PFSK-1 (cell line): ENCODE results near the gene DEFB115.

Source experiments
- POLR2AphosphoS5 ChIP-seq: IDR thresholded peaks from 2 replicates; pipeline ENCODE4 v1.6.1; 2012; ENCODE audit warnings: low read depth, mild to moderate bottlenecking, control low read depth, low read length, moderate library complexity
- SIN3A ChIP-seq: IDR thresholded peaks from 2 replicates; pipeline ENCODE4 v1.6.1; 2012; ENCODE audit warnings: mild to moderate bottlenecking, low read length, moderate library complexity, borderline replicate concordance; ENCODE audit not compliant: insufficient read depth
- TAF1 ChIP-seq: IDR thresholded peaks from 2 replicates; pipeline ENCODE4 v1.6.1; 2012; ENCODE audit warnings: low read length, control low read depth, borderline replicate concordance; ENCODE audit not compliant: insufficient read depth
- TF ChIP-seq, protein P1 (sequence below), 2 experiments: IDR thresholded peaks; 2 replicates each; pipeline versions ENCODE4 v1.6.1 to v1.8.0; 2011 to 2012; ENCODE audit warnings: low read depth in 2 of 2, low read length in 2 of 2, control low read depth in 1 of 2, inconsistent platforms in 1 of 2, mild to moderate bottlenecking in 1 of 2, moderate library complexity in 1 of 2; ENCODE audit not compliant: insufficient read depth in 1 of 2

DNA sequence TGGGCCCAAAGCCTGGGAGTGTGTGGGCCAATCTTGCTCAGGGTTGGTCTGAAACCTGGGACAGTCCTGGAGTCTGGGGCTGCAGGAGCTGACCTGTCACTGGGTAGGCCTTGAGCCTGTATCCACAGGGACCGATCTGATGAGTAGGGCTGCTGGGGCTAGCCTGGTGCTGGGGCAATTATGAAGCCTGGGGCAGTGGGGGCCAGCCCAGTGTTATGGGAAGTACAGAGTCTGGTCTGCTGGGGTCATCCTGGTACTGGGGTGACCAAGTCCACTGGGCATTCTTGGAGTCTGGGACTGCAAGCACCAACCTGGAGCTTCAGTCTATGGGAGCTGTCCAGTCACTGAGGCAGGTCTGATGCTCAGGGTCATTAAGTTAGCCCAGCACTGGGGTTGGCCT lies 20.7 kb downstream of the DEFB115 start:
- TF ChIP-seq, protein P1, sequence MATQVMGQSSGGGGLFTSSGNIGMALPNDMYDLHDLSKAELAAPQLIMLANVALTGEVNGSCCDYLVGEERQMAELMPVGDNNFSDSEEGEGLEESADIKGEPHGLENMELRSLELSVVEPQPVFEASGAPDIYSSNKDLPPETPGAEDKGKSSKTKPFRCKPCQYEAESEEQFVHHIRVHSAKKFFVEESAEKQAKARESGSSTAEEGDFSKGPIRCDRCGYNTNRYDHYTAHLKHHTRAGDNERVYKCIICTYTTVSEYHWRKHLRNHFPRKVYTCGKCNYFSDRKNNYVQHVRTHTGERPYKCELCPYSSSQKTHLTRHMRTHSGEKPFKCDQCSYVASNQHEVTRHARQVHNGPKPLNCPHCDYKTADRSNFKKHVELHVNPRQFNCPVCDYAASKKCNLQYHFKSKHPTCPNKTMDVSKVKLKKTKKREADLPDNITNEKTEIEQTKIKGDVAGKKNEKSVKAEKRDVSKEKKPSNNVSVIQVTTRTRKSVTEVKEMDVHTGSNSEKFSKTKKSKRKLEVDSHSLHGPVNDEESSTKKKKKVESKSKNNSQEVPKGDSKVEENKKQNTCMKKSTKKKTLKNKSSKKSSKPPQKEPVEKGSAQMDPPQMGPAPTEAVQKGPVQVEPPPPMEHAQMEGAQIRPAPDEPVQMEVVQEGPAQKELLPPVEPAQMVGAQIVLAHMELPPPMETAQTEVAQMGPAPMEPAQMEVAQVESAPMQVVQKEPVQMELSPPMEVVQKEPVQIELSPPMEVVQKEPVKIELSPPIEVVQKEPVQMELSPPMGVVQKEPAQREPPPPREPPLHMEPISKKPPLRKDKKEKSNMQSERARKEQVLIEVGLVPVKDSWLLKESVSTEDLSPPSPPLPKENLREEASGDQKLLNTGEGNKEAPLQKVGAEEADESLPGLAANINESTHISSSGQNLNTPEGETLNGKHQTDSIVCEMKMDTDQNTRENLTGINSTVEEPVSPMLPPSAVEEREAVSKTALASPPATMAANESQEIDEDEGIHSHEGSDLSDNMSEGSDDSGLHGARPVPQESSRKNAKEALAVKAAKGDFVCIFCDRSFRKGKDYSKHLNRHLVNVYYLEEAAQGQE (IDR thresholded peaks at IDR 0.05; ENCODE audit: insufficient read depth in 1 of 2, low read depth in 2 of 2, low read length in 2 of 2), result no peak
- TF ChIP-seq POLR2AphosphoS5 (no peak), SIN3A (no peak), TAF1 (no peak)
